ENCODE data around the gene USP12. TPM values are rescaled to one million over a fixed set of nuclear protein-coding genes. Genes with fewer than 3 reads are reported as not detected.
"Not testable (repeated sequence)": the region's sequence is repeated elsewhere in the genome, so short reads cannot be mapped to it uniquely, and the experiment has no call there.

Gene USP12
- total RNA-seq, 4 donors from 2014 or later = 23.0 to 30.9 (median 26.9) TPM

- H3K4me3 ChIP-seq (ENCODE audit: low read depth, poor library complexity, severe bottlenecking) = no peak overlapping the region
- no peak for DNase-seq (ENCODE audit: low spot score in 2 of 2)
- intact Hi-C loops (cut with DNase I; ENCODE audit: low total_unique reads) = no loop called here
- TF ChIP-seq POLR2A (IDR thresholded peaks at IDR 0.05) = no peak
- no peak for TF ChIP-seq CTCF (IDR thresholded peaks at IDR 0.05)
- 58 to 61% methylated on average over 4 of the region's 4 CpGs for WGBS, 2 donors
Measured at GRCh38 chr13:27151798-27152599, 19.6 kb downstream of the USP12 start.

- no peak for DNase-seq (ENCODE audit: low spot score in 2 of 2)
- 92 to 99% methylated on average over 6 of the region's 6 CpGs for WGBS, 2 donors
- intact Hi-C loops (cut with DNase I; ENCODE audit: low total_unique reads) = no loop called here
- H3K4me3 ChIP-seq (ENCODE audit: low read depth, poor library complexity, severe bottlenecking) = no peak overlapping the region
- TF ChIP-seq POLR2A (IDR thresholded peaks at IDR 0.05) (no peak), CTCF (IDR thresholded peaks at IDR 0.05) (no peak)
Measured at GRCh38 chr13:27149702-27150101, 21.9 kb downstream of the USP12 start.

DNA sequence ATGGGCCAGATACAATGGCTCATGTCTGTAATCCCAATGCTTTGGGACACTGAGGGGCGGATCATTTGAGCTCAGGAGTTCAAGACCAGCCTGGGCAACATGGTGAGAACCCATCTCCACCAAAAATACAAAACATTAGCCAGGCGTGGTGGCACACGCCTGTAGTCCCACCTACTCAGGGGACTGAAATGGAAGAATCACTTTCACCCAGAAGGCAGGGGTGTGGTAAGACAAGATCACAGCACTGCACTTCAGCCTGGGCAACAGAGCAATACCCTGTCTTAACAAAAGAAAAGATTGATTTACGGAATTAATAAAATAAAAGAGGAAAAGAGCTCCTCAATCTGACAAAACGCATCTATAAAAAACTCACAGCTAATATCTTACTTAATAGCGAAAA is 22.7 kb downstream of the USP12 start:
- H3K4me3 ChIP-seq (ENCODE audit: low read depth, poor library complexity, severe bottlenecking) = no peak overlapping the region
- TF ChIP-seq CTCF (IDR thresholded peaks at IDR 0.05) (no peak), POLR2A (IDR thresholded peaks at IDR 0.05) (no peak)
- intact Hi-C loops (cut with DNase I; ENCODE audit: low total_unique reads) = no loop called here
- DNase-seq (ENCODE audit: low spot score in 2 of 2) = no peak
- WGBS, 2 donors = 86% methylated on average over 6 of the region's 6 CpGs

GRCh38 chr13:27147530-27148170 is 24.0 kb downstream of the USP12 start:
- no peak overlapping the region for H3K4me3 ChIP-seq (ENCODE audit: low read depth, poor library complexity, severe bottlenecking)
- no peak for DNase-seq (ENCODE audit: low spot score in 2 of 2)
- intact Hi-C loops (cut with DNase I; ENCODE audit: low total_unique reads) = no loop called here
- TF ChIP-seq POLR2A (IDR thresholded peaks at IDR 0.05) = no peak
- 74 to 77% methylated on average over 8 of the region's 8 CpGs for WGBS, 2 donors

GRCh38 chr13:27141746-27142145 is 29.9 kb downstream of the USP12 start:
- no peak for DNase-seq (ENCODE audit: low spot score in 2 of 2)
- intact Hi-C loops (cut with DNase I; ENCODE audit: low total_unique reads) = no loop called here
- 65 to 71% methylated on average over 5 of the region's 5 CpGs for WGBS, 2 donors

GRCh38 chr13:27141159-27141558 is 30.5 kb downstream of the USP12 start:
- DNase-seq (ENCODE audit: low spot score in 2 of 2); H3K4me3 ChIP-seq (ENCODE audit: low read depth, poor library complexity, severe bottlenecking); intact Hi-C loops (cut with DNase I; ENCODE audit: low total_unique reads): not testable (repeated sequence)
- WGBS, 2 donors = 93 to 94% methylated on average over 5 of the region's 5 CpGs

More at GRCh38 chr13:27141746-27142145, 29.9 kb downstream of the USP12 start:
- no peak overlapping the region for H3K4me3 ChIP-seq (ENCODE audit: low read depth, poor library complexity, severe bottlenecking)
- no peak for TF ChIP-seq POLR2A (IDR thresholded peaks at IDR 0.05)

DNA sequence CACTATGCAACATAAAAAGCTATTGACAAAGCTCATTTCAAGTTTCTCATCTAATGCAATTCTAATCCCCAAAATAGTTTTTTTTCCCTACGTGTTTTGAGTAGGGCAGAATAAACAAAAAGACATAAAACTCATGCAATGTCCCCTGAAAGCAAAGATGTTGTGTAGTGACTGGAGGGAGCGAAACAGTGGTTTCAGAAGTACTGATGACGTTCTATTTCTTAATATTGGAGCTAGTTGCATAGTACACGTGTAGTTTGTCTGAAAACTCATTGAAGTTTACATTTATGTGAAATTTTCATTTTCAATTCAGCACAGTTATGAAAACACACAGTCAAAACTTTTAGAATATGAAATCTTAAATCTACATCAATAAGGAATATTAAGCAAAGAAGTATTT is 31.6 kb downstream of the USP12 start:
- TF ChIP-seq POLR2A (IDR thresholded peaks at IDR 0.05) (no peak), CTCF (IDR thresholded peaks at IDR 0.05) (no peak)
- intact Hi-C loops (cut with DNase I; ENCODE audit: low total_unique reads) = no loop called here

More for the DNA sequence above, 31.6 kb downstream of the USP12 start:
- no peak overlapping the region for H3K4me3 ChIP-seq (ENCODE audit: low read depth, poor library complexity, severe bottlenecking)
- WGBS, 2 donors = 83 to 85% methylated on average over 4 of the region's 4 CpGs
- DNase-seq (ENCODE audit: low spot score in 2 of 2) = no peak
